HEK293T (cell line): ENCODE measurements around the gene C10orf71.

ENCODE experiments used
- ARNT ChIP-seq: fragments of 450-650 bp; IDR thresholded peaks from 2 replicates; pipeline ENCODE4 v1.6.1; 2017; ENCODE audit warnings: mild to moderate bottlenecking
- BHLHE40 ChIP-seq: fragments of 450-650 bp; IDR thresholded peaks from 2 replicates; pipeline ENCODE4 v1.6.1; 2016; ENCODE audit warnings: mild to moderate bottlenecking, moderate library complexity, borderline replicate concordance
- ELF4 ChIP-seq: fragments of 450-650 bp; IDR thresholded peaks from 2 replicates; pipeline ENCODE4 v1.6.1; 2017; ENCODE audit warnings: antibody characterized with exemption
- FOXA1 ChIP-seq: fragments of 450-650 bp; IDR thresholded peaks from 2 replicates; pipeline ENCODE4 v1.6.1; 2016; ENCODE audit warnings: mild to moderate bottlenecking
- FOXK2 ChIP-seq: fragments of 450-650 bp; IDR thresholded peaks from 2 replicates; pipeline ENCODE4 v1.6.1; 2016; ENCODE audit warnings: mild to moderate bottlenecking
- FOXM1 ChIP-seq: fragments of 450-650 bp; IDR thresholded peaks from 2 replicates; pipeline ENCODE4 v1.6.1; 2017; ENCODE audit warnings: mild to moderate bottlenecking, borderline replicate concordance
- LEF1 ChIP-seq: fragments of 450-650 bp; IDR thresholded peaks from 2 replicates; pipeline ENCODE4 v1.6.1; 2017; ENCODE audit warnings: mild to moderate bottlenecking, borderline replicate concordance
- NFRKB ChIP-seq: fragments of 450-650 bp; IDR thresholded peaks from 2 replicates; pipeline ENCODE4 v1.6.1; 2016; ENCODE audit warnings: mild to moderate bottlenecking, moderate library complexity
- SP1 ChIP-seq: fragments of 450-650 bp; IDR thresholded peaks from 2 replicates; pipeline ENCODE4 v1.6.1; 2017
- SUZ12 ChIP-seq: fragments of 450-650 bp; IDR thresholded peaks from 2 replicates; pipeline ENCODE4 v1.6.1; 2016; ENCODE audit warnings: mild to moderate bottlenecking
- TARDBP ChIP-seq: fragments of 450-650 bp; IDR thresholded peaks from 2 replicates; pipeline ENCODE4 v1.6.1; 2016

- no peak for TF ChIP-seq FOXA1
- TF ChIP-seq ELF4 = no peak
- no peak for TF ChIP-seq FOXM1
- no peak for TF ChIP-seq LEF1
- no peak for TF ChIP-seq BHLHE40
- no peak for TF ChIP-seq ARNT
- TF ChIP-seq FOXK2 = no peak
- TF ChIP-seq NFRKB = no peak
- TF ChIP-seq SP1 = no peak
- TF ChIP-seq SUZ12 = no peak
- no peak for TF ChIP-seq TARDBP
Observed at GRCh38 chr10:49313501-49314070, 14.6 kb downstream of the C10orf71 start.
